Psoas muscle (tissue), 8 donors: ENCODE measurements around the gene GGT6. TPM values are rescaled to one million over a fixed set of nuclear protein-coding genes. Genes with fewer than 3 reads are reported as not detected.
A peak's percentile ranks its signal among the peaks of the same experiment; 100 is the strongest.
"Not testable (repeated sequence)": the region's sequence is repeated elsewhere in the genome, so short reads cannot be mapped to it uniquely, and the experiment has no call there.

ENCODE experiments used
- ATAC-seq, 4 donors: fragments of 200-7000 bp; cut with Tn5 transposase; one replicate each; pipeline ENCODE4 v1.9.1; 2020; ENCODE audit warnings: moderate library complexity in 3 of 4, mild to moderate bottlenecking in 2 of 4
- DNase-seq, 2 donors: peaks; one replicate each; pipeline ENCODE4 v3.0.0-alpha.2; 2020
- H3K27ac ChIP-seq: fragments of 200-600 bp; one replicate; pipeline ENCODE4 v1.8.0; 2022
- H3K27me3 ChIP-seq, 3 donors: fragments of 200-600 bp in 1 of 3; one replicate each; pipeline versions ENCODE4 v1.6.1 to v1.8.0; 2013 to 2022; ENCODE audit warnings: low read length in 2 of 3, mild to moderate bottlenecking in 2 of 3, moderate library complexity in 1 of 3; ENCODE audit not compliant: insufficient read depth in 3 of 3
- H3K36me3 ChIP-seq, 2 donors: fragments of 200-600 bp in 1 of 2; one replicate each; pipeline versions ENCODE4 v1.6.1 to v1.8.0; 2013 to 2022; ENCODE audit warnings: low read depth in 1 of 2, mild to moderate bottlenecking in 1 of 2, moderate library complexity in 1 of 2; ENCODE audit not compliant: insufficient read depth in 1 of 2
- H3K4me1 ChIP-seq: fragments of 200-600 bp; one replicate; pipeline ENCODE4 v1.8.0; 2022
- H3K4me3 ChIP-seq: fragments of 200-600 bp; one replicate; pipeline ENCODE4 v1.8.0; 2022; ENCODE audit warnings: mild to moderate bottlenecking
- H3K9me3 ChIP-seq: fragments of 200-600 bp; one replicate; pipeline ENCODE4 v1.8.0; 2022
- CTCF ChIP-seq: fragments of 200-600 bp; IDR thresholded peaks from one replicate; pipeline ENCODE4 v1.8.0; 2022; ENCODE audit warnings: antibody characterized with exemption
- WGBS, 3 donors: extraction: QIAGEN DNeasy Blood & Tissue Kit; methylation state at CpG; one replicate each; pipeline versions ENCODE4 v1.1.6 to v1.1.7; 2013; 5-methylcytosine and 5-hydroxymethylcytosine counted together
- intact Hi-C, 2 donors: fragments of 100-400 bp; cut with DNase I; formaldehyde crosslinking; loops; one replicate each; pipeline versions ENCODE4 v1.11.0 to v1.14.2; 2022
- polyA plus RNA-seq, 3 donors: library from polyadenylated mRNA; stranded (reverse); fragments of 200-250 nt; gene quantifications; one replicate each; pipeline ENCODE4 v1.2.3, GENCODE V29; 2013
- total RNA-seq, 4 donors: library from RNA; stranded (reverse); fragmentation: NEBNext Ultra II Directional in 2 of 4; extraction: Animal tissue kit (Norgen Biotek cat#: 25700) in 2 of 4; gene quantifications; one replicate each; pipeline versions ENCODE4 v1.2.1 to v1.2.4, GENCODE V29; 2021 to 2023
- donor health status: healthy with polysubstance abuse.
- donor health status: DM: no; HTN: no; CAD: no; lungs with moderate emphysema.
- donor health status: Bipolar disorder and iron deficiency.
- donor health status: healthy.
- donor health status: DM: yes; HTN: yes; CAD: no.
- donor health status: DM: no; HTN: no; CAD: no.
- donor health status: DM: no; HTN: no; CAD: no.
- donor health status: DM: yes; HTN: yes; CAD: no.

GGT6 gene
- total and polyA plus RNA-seq, 7 donors, result 0.03 TPM; not detected in 6

DNA sequence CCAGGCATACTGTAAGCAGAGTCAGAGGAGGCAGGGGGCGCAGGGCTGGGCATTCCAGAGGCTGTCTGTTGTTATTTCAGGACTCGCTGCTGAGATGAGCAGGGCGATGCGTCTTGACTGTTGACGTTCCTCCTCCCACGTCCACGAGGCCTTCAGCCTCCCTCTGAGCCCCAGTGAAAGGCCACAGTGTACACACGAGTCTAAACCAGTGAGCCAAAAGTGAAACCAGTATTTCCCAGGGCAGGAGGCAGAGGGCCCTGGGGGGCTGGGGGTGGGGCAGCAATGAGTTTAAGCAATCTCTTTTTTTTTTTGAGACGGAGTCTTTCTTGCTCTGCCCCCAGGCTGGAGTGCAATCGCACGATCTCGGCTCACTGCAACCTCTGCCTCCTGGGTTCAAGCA lies 45.4 kb upstream of the GGT6 start:
- 56 to 77% (median 56%) methylated on average over 9 to 12 of the region's 12 CpGs for WGBS, 3 donors
- Histone ChIP-seq H3K9me3 (no peaks in the 10 kb centered on the region), H3K36me3 (peaks cover 0 to 51% of the 10 kb centered on the region in 2 donors), H3K4me1 (peaks cover 87% of the 10 kb centered on the region), H3K4me3 (peak overlapping the region; percentile 16), H3K27me3 (no peaks in the 10 kb centered on the region), H3K27ac (peak overlapping the region; percentile 84)
- intact Hi-C loops, result no loop called here
- DNase-seq (peak in 1 of 2 donors; percentile 71), ATAC-seq (no peak)
- no peak for TF ChIP-seq CTCF

- WGBS, 3 donors, result 37 to 58% (median 39%) methylated on average over 11 of the region's 11 CpGs
- intact Hi-C loops, H3K9me3 ChIP-seq, ATAC-seq, H3K27me3 ChIP-seq: not testable (repeated sequence)
- DNase-seq, result peak in 1 of 2 donors; percentile 52
- peaks cover 0 to 51% of the 10 kb centered on the region in 2 donors for H3K36me3 ChIP-seq
- peaks cover 89% of the 10 kb centered on the region for H3K4me1 ChIP-seq
- H3K4me3 ChIP-seq, result peak overlapping the region; percentile 32
- peak overlapping the region; percentile 84 for H3K27ac ChIP-seq
These were observed 44.4 kb upstream of the GGT6 start for GRCh38 chr17:4604736-4605135.

GRCh38 chr17:4604111-4604644 lies 43.8 kb upstream of the GGT6 start:
- Histone ChIP-seq H3K9me3 (no peaks in the 10 kb centered on the region), H3K36me3 (peaks cover 0 to 51% of the 10 kb centered on the region in 2 donors), H3K27me3 (no peaks in the 10 kb centered on the region), H3K27ac (peak overlapping the region; percentile 84), H3K4me1 (peaks cover 90% of the 10 kb centered on the region), H3K4me3 (peak overlapping the region; percentile 32)
- 20 to 35% (median 24%) methylated on average over 18 of the region's 18 CpGs for WGBS, 3 donors
- ATAC-seq (peak; percentile 34 to 50 (median 45)), DNase-seq (peak; percentile 88 to 94)
- no peak for TF ChIP-seq CTCF
- intact Hi-C loops, result no loop called here

DNA sequence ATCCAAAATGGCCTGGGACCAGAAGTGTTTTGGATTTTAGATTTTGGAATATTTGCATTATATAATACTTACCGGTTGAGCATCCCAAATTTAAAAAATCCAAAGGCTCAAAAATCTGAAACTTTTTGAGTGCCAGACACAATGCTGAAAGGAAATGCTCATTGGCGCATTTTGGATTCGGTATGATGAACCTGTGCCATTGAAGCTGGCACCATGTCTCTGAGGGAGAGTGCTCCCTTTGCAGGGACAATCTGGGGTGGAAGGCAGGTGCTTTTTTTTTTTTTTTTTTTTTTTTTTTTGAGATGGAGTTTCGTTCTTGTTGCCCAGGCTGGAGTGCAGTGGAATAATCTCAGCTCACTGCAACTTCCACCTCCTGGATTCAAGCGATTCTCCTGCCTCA lies 41.7 kb upstream of the GGT6 start:
- H3K36me3 ChIP-seq, result peaks cover 0 to 53% of the 10 kb centered on the region in 2 donors
- H3K4me3 ChIP-seq, result no peak overlapping the region
- H3K27me3 ChIP-seq, result no peaks in the 10 kb centered on the region
- DNase-seq (peak in 1 of 2 donors; percentile 16), ATAC-seq (no peak)
- peak overlapping the region; percentile 84 for H3K27ac ChIP-seq
- intact Hi-C loops, result no loop called here
- H3K9me3 ChIP-seq, result no peaks in the 10 kb centered on the region
- 31 to 57% (median 36%) methylated on average over 5 of the region's 5 CpGs for WGBS, 3 donors
- H3K4me1 ChIP-seq, result peaks cover 90% of the 10 kb centered on the region
- TF ChIP-seq CTCF, result no peak

DNA sequence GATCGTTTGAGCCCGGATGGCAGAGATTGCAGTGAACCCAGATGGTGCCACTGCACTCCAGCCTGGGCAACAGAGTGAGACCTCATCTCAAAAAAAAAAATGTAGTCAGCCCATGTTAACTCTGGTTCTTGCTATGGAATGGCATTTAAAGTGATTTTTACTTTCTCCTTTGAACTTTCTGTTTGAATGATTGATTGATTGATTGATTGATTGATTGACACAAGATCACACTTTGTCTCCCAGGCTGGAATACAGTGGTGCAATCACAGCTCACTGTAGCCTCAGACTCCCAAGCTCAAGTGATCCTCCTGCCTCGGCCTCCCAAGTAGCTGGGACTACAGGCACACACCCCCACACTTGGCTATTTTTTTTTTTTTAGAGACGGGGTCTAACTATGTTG lies 40.9 kb upstream of the GGT6 start:
- ATAC-seq (no peak), DNase-seq (peak in 1 of 2 donors; percentile 22)
- 70 to 85% (median 79%) methylated on average over 4 of the region's 4 CpGs for WGBS, 3 donors
- H3K27ac ChIP-seq, result peak overlapping the region; percentile 84
- intact Hi-C loops, result loop anchor here in 1 of 2 donors (2.0 kb wide), 1 partner anchor 15 kb away; no protein-coding TSS in a partner anchor
- TF ChIP-seq CTCF, result no peak
- H3K9me3 ChIP-seq, result no peaks in the 10 kb centered on the region
- H3K4me3 ChIP-seq, result peak overlapping the region; percentile 13
- H3K4me1 ChIP-seq, result peaks cover 90% of the 10 kb centered on the region
- no peaks in the 10 kb centered on the region for H3K27me3 ChIP-seq
- H3K36me3 ChIP-seq, result peaks cover 0 to 53% of the 10 kb centered on the region in 2 donors
